Hepatocyte (in vitro differentiated cells): Measurements from ENCODE around the gene SLC12A7. TPM values are rescaled to one million over a fixed set of nuclear protein-coding genes. Genes with fewer than 3 reads are reported as not detected.

ENCODE experiments used
- DNase-seq: peaks from one replicate; pipeline ENCODE4 v3.0.0-alpha.2; 2016; ENCODE audit warnings: low spot score
- H2AFZ ChIP-seq: fragments of 200-600 bp; sonication (generic); 2 replicates; pipeline ENCODE4 v1.6.0; 2016; ENCODE audit warnings: antibody characterized with exemption, mild to moderate bottlenecking
- H3K27ac ChIP-seq: fragments of 200-600 bp; sonication (generic); 2 replicates; pipeline ENCODE4 v1.5.1; 2016; ENCODE audit warnings: mild to moderate bottlenecking
- H3K27me3 ChIP-seq: fragments of 200-600 bp; sonication (generic); 2 replicates; pipeline ENCODE4 v1.6.1; 2016
- H3K36me3 ChIP-seq: fragments of 200-600 bp; sonication (generic); replicated peaks from 2 replicates; pipeline ENCODE4 v1.5.1; 2016; ENCODE audit warnings: low read depth; ENCODE audit not compliant: insufficient read depth
- H3K4me1 ChIP-seq: fragments of 200-600 bp; sonication (generic); 2 replicates; pipeline ENCODE4 v1.5.1; 2016; ENCODE audit warnings: mild to moderate bottlenecking, moderate library complexity; ENCODE audit not compliant: insufficient read depth
- H3K4me2 ChIP-seq: fragments of 200-600 bp; sonication (generic); 2 replicates; pipeline ENCODE4 v1.6.0; 2016
- H3K4me3 ChIP-seq: fragments of 200-600 bp; sonication (generic); 2 replicates; pipeline ENCODE4 v1.5.1; 2016; ENCODE audit warnings: mild to moderate bottlenecking
- H3K79me2 ChIP-seq: fragments of 200-600 bp; sonication (generic); 2 replicates; pipeline ENCODE4 v1.6.0; 2017; ENCODE audit warnings: mild to moderate bottlenecking
- H3K9me2 ChIP-seq: fragments of 200-600 bp; sonication (generic); replicated peaks from 2 replicates; pipeline ENCODE4 v1.6.0; 2017; ENCODE audit warnings: mild to moderate bottlenecking; ENCODE audit not compliant: insufficient read depth
- H3K9me3 ChIP-seq: fragments of 200-600 bp; sonication (generic); 2 replicates; pipeline ENCODE4 v1.5.1; 2016; ENCODE audit warnings: low read depth, mild to moderate bottlenecking
- H4K20me1 ChIP-seq: fragments of 200-600 bp; sonication (generic); 2 replicates; pipeline ENCODE4 v1.6.0; 2016; ENCODE audit warnings: mild to moderate bottlenecking; ENCODE audit not compliant: insufficient read depth, poor library complexity, severe bottlenecking
- CTCF ChIP-seq: fragments of 200-600 bp; sonication (generic); IDR thresholded peaks from 2 replicates; pipeline ENCODE4 v1.5.1; 2016; ENCODE audit warnings: antibody characterized with exemption, mild to moderate bottlenecking; ENCODE audit not compliant: poor library complexity
- EZH2 ChIP-seq: fragments of 200-600 bp; sonication (generic); IDR thresholded peaks from 2 replicates; pipeline ENCODE4 v1.6.1; 2016; ENCODE audit warnings: antibody characterized with exemption, mild to moderate bottlenecking, borderline replicate concordance
- EZH2phosphoT487 ChIP-seq: fragments of 200-600 bp; sonication (generic); IDR thresholded peaks from one replicate; pipeline ENCODE4 v1.6.1; 2018; ENCODE audit warnings: antibody characterized with exemption, mild to moderate bottlenecking, low read depth, moderate library complexity; ENCODE audit not compliant: unreplicated experiment, severe bottlenecking
- WGBS: methylation state at CpG from one replicate; pipeline ENCODE4 v1.1.6; 2016; ENCODE audit warnings: low lambda C conversion rate; ENCODE audit errors: missing lambda C conversion rate; 5-methylcytosine and 5-hydroxymethylcytosine counted together
- polyA plus RNA-seq: library from polyadenylated mRNA; unstranded; fragments of >200 nt; fragmentation: Nextera tagmentation; extraction: Ambion mirVana; gene quantifications from 2 replicates; pipeline ENCODE4 v1.2.1, GENCODE V29; 2016
- total RNA-seq: library from RNA; depleted of rRNA; stranded (reverse); fragments of >200 nt; gene quantifications from 2 replicates; pipeline ENCODE4 v1.2.3, GENCODE V29; 2014

SLC12A7 gene
- total and polyA plus RNA-seq, 2 experiments from 2014 or later: 30.2 to 34.3 TPM

GRCh38 chr5:1057485-1058082 lies 54.3 kb downstream of the SLC12A7 start:
- Histone ChIP-seq H3K4me2 (no peak overlapping the region), H3K27ac (no peak overlapping the region), H3K9me3 (no peaks in the 10 kb centered on the region), H3K9me2 (no peaks in the 10 kb centered on the region), H3K4me1 (no peaks in the 10 kb centered on the region), H3K4me3 (no peak overlapping the region), H4K20me1 (no peaks in the 10 kb centered on the region), H3K27me3 (no peaks in the 10 kb centered on the region), H2AFZ (no peak overlapping the region), H3K79me2 (no peaks in the 10 kb centered on the region), H3K36me3 (no peaks in the 10 kb centered on the region)
- no peak for DNase-seq
- no peak for TF ChIP-seq EZH2
- no peak for TF ChIP-seq CTCF
- TF ChIP-seq EZH2phosphoT487: no peak
- WGBS: 92% methylated on average over 31 of the region's 36 CpGs

- no peaks in the 10 kb centered on the region for H4K20me1 ChIP-seq
- no peak overlapping the region for H2AFZ ChIP-seq
- TF ChIP-seq EZH2phosphoT487 (no peak), EZH2 (no peak), CTCF (no peak)
- no peaks in the 10 kb centered on the region for H3K9me3 ChIP-seq
- no peak overlapping the region for H3K4me2 ChIP-seq
- 90% methylated on average over 27 of the region's 27 CpGs for WGBS
- no peak overlapping the region for H3K27ac ChIP-seq
- H3K9me2 ChIP-seq: no peaks in the 10 kb centered on the region
- no peaks in the 10 kb centered on the region for H3K79me2 ChIP-seq
- H3K4me1 ChIP-seq: no peaks in the 10 kb centered on the region
- DNase-seq: no peak
- no peaks in the 10 kb centered on the region for H3K27me3 ChIP-seq
- no peaks in the 10 kb centered on the region for H3K36me3 ChIP-seq
- no peak overlapping the region for H3K4me3 ChIP-seq
Measured at GRCh38 chr5:1056611-1057484, 55.0 kb downstream of the SLC12A7 start.

GRCh38 chr5:1055896-1056610 lies 55.8 kb downstream of the SLC12A7 start:
- Histone ChIP-seq H3K9me3 (no peaks in the 10 kb centered on the region), H3K27me3 (no peaks in the 10 kb centered on the region), H3K27ac (no peak overlapping the region), H3K4me3 (no peak overlapping the region), H3K4me1 (no peaks in the 10 kb centered on the region), H3K9me2 (no peaks in the 10 kb centered on the region), H2AFZ (no peak overlapping the region), H3K4me2 (no peak overlapping the region), H3K79me2 (no peaks in the 10 kb centered on the region), H4K20me1 (no peaks in the 10 kb centered on the region), H3K36me3 (no peaks in the 10 kb centered on the region)
- WGBS: 94% methylated on average over 36 of the region's 39 CpGs
- TF ChIP-seq CTCF (no peak), EZH2 (no peak), EZH2phosphoT487 (no peak)
- no peak for DNase-seq
